ENCODE measurements around the gene TMEM266.
"Not testable (repeated sequence)": the region's sequence is repeated elsewhere in the genome, so short reads cannot be mapped to it uniquely, and the experiment has no call there.

The TMEM266 gene, protein sequence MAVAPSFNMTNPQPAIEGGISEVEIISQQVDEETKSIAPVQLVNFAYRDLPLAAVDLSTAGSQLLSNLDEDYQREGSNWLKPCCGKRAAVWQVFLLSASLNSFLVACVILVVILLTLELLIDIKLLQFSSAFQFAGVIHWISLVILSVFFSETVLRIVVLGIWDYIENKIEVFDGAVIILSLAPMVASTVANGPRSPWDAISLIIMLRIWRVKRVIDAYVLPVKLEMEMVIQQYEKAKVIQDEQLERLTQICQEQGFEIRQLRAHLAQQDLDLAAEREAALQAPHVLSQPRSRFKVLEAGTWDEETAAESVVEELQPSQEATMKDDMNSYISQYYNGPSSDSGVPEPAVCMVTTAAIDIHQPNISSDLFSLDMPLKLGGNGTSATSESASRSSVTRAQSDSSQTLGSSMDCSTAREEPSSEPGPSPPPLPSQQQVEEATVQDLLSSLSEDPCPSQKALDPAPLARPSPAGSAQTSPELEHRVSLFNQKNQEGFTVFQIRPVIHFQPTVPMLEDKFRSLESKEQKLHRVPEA

DNA sequence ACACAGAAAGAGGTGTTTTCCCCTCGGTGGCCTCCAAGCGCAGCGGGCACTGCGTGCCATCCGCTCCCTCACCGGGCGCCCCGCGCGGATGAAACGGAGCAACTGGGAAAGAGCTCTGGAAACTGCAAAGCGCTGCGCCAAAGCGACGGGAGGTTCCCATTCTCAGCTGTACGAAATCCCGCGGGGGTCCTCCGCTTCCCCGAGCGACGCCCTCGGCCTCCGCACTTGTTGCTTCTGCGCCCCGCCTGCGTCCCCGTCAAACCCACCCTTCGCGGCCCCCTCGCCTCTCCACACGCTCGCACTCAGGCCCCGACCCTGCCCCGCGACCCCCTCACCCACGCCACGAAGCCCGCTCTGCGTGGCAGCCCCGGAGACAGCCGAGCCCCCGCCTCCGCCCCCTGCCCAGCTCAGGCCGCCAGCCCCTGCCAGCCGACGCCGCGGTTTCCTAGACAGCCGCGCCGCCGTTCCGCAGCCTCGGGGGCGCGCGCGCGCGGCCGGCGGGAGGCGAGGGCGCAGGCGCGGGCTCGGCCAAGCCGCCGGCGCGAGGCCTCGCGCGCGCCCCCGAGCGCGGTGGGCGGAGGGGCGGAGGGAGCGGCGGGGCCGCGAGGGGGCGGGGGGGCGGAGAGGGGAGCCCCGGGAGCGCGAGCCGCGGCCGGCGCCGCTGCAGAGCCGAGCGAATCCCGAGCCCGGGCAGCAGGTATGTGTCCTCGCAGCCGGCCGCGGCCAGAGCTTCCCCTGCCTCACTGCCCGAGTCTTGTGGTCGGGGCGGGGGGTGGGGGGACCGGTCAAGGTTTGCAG is at the start of gene TMEM266:
Gene TMEM266, plus strand, starts transcription at position 666 of the 798 bp plus-strand sequence. CDS start 74,279 bp downstream, outside the sequence.
- peak; percentile 72 for DNase-seq

DNA sequence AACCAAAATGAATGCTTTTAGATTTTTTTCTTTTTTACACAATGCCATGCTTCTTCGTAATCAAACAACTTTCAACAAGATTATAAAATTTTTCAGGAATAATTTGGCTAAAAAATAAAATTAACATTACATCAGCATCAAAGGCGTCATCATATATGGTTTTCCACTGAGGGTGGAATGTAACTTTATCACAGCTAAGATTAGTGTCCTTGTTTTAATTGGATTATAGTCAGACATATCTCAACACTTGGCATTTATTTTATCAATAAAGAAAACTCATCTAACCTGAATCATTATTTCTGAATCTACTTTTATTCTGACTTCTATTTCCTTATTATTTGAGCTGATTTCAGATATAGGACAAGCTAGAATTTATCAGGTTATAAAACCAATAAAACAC is 49.2 kb upstream of the TMEM266 start:
- DNase-seq, result no peak

DNA sequence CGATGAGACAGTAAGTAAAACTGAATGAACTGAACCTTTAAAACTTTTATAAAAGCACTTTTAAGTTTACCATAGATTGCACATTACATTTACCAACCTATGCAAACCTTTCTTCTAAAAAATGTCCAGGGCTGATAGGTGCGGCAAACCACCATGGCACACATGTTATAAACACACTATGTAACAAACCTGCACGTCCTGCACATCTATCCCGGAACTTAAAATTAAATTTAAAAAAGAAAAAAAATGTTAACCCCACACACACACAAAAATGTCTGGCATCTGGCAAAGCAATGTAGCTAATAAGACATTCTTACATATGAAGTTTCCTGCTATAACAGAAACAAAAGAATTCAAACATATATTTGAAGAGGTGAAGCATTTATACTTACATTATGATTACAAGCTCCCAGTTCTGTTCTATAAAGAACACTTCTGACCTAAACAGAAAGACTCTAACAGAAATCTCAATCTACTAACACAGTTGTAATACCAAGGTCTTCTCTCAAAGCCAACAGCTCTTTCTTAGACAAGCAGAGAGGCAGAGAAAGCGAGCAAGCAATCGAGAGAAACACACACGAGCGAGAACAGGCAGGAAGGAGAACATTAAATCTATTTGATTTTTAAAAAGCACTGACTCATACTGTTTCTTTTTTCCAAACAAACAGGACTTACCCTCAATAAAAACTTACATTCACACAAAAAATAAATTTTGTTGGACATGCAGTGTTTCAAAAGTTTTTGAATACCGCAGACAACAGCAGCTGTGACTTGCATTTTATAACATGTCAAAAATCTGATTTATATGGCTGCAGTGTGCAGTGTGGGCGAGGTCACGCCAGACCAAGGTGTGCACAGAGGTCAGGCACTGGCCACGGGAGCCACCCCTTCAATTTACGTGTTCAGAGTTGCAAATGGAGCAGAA is 47.9 kb upstream of the TMEM266 start, which contains the start of gene NRG4:
Gene NRG4, minus strand, starts transcription at position 798 of the 925 bp plus-strand sequence. CDS start 1,194 bp downstream, outside the sequence.
- no peak for DNase-seq

DNA sequence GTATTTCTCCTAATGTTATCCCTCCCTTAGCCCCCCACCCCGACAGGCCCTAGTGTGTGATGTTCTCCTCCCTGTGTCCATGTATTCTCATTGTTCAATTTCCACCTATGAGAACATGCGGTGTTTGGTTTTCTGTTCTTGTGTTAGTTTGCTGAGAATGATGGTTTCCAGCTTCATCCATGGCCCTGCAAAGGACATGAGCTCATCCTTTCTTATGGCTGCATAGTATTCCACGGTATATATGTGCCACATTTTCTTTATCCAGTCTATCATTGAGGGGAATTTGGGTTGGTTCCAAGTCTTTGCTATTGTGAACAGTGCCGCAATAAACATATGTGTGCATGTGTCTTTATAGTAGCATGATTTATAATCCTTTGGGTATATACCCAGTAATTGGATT is 46.3 kb upstream of the TMEM266 start:
- DNase-seq, result not testable (repeated sequence)

DNA sequence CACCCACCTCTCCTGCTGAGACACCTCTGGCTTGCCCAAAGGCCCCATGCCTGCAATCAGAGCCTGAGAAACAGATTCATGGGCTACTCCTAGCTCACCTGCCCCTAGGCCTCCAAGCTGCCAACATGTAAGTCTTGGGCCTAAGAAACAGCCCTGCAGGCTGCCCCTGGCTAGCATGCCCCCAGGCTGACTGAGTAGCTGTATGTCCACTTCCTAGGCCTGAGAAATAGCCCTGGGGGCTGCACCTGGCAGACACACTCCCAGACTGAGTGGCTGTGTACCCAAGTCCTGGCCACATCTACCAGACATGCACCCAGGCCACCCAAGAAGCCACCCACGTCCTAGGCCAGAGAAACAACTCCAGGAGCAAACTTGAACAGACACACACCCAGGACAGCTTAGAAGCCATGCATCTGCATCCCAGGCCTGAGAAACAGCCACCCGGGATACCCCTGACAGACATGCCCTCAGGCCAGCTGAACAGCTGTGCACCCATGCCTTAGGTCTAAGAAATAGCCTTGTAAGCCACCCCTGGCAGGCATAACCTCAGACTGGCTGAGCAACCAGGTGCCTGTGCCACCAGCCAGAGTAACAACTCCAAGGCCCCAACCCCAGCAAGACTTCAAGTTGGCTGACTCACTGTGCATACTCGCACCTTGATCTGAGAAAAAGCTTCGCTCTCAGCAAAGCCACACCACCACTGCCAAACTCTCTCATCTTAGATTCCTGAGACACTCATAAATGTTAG is 35.6 kb upstream of the TMEM266 start:
- DNase-seq, result no peak

DNA sequence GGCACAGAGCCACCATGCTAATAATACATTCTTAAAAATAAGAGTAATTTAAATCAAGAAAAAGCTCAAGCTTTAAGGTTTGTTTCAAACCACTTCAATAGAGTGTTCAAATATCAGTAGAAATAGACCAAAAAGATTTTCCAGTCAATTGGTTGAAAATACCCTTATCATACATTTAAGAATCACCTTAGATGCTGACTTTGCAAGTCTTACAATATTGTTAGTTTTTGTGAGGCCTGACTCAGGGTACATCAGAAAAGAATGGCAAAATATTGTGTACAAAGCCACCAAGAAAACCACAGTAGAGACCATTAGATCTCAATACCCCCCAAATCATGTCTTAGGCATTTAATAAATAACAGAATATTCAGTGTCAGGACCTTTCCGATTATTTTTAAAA is 27.7 kb upstream of the TMEM266 start:
- DNase-seq, result no peak

DNA sequence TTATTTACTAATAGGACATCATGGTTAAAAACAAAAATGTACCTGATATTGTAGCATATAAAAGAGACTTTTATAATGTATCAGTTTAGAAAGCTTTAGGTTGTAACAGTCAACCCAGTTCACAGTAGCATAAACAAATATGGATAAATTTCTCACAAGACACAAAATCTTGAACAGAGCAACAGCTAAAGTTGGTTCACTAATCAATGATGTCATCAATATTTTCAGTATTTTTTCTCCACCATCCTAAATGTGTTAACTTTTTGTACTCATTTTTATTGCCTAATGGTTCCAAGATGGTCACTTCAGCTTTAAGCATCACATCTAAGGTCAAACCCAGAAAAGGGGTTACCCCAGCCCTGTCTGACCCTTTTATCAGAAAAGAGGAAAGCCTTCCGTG is 26.3 kb upstream of the TMEM266 start:
- no peak for DNase-seq

DNA sequence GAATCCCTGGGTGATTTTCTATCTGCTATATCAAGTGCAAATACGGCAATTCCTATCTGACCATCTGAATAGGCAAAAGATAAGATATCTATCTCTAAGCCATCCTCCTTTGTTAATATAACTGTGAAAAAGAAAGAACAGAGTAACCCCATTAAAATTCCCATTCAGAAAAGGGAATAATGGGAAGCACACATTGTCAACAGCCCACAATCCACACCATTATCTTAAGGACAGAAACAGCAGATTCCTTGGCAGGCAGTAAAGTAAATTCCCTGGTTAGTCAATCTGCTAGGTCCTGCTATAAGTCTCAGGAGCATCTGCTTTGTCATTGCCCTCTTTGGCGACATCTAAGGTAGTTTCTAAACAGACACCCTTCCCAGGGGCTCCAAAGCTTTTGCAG is 25.7 kb upstream of the TMEM266 start:
- no peak for DNase-seq

DNA sequence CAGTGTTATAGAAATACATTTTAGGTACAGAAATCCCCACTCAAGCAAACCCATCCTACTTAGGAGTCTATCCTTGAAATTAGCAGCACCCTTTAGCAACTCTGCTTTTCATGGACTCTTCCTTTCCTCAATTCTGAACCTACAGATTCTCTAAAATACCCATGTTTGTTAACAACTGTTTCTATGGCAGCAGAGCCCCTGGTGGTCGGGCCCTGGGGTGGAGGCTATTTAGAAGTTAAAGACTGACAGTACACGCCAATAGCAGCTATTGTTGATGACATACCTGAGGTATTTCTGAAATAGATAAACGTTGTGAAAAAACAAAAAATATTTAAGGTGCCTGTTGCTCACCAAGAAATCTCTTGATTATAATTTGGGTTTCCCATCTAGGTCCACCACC is 24.2 kb upstream of the TMEM266 start:
- no peak for DNase-seq

DNA sequence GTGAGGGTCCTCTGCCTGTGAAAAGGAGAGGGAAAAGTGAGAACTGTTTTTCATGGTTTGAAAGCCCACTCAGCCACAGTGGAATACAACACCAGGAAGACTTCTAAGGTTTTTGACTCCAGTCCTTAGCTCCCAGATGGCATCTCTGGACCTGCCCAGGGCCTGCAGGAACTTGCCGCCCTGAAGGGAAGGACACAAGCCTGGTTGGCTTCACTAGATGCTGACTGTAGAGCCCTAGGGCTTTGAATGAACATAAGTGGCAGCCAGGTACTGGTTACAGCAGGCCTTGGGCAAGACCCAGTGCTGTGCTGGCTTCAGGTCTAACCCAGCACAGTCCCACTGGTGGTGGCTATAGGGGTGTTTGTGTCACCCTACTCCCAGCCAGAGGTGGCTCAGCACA is 21.3 kb upstream of the TMEM266 start:
- no peak for DNase-seq

DNA sequence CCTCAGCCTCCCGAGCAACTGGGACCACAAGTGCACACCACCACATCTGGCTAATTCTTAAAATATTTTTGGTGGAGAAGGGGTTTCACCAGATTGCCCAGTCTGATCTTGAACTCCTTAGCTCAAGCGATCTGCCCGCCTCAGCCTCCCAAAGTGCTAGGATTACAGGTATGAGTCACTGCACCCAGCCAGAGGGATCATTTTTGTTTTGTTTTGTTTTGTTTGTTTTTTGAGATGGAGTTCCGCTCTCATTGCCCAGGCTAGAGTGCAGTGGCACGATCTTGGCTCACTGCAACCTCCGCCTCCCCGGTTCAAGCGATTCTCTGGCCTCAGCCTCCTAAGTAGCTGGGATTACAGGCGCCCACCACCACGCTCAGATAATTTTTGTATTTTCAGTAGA is 5.6 kb upstream of the TMEM266 start:
- DNase-seq, result not testable (repeated sequence)

DNA sequence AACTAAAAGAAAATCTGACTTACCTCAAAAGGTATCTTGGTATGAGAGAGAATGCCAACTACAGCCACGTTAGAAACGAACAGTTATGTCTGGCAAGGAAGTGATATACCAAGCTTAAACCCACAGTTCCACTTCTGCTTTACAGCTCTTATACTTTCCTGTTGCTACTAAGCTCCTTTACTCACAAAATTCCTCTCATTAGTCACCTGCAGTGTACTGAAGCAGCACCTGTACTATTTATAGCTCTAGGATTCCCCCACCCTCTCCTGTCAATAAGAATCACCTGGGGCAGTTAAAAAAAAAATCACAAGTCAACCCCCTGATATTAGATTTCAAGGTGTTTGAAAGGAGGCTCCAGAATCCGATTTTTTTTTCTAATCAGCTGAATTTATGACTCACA is 2.9 kb upstream of the TMEM266 start:
- no peak for DNase-seq

DNA sequence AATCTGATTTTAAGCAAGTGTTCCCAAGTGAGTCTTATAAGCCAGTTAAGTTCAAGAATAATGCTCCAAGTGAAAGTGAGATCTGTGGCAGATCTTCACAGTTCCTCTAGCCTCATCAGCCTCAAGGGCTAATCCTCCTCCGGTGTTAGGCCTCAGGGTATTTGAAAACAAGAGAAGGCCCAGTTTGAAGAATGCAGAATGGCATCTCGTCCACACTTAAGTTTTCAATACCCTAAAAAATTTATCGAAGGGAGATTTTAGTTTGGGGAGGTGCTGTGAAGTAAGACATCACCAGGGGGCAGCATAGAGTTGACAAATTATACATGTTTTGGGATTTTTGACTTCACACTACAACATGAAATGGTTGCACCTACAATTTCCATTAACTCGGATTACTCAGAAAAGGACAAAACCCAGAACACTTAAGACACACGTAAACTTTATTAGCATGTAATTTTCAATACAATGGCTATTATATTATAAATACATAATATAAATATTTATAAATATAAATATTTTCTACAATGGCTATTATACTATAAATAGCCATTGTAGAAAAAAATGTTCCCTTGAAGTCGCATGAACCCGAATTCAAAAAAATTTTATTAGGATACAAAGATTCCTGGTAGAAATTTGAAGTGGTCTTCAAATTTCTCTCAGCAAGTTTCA is 2.3 kb upstream of the TMEM266 start:
- no peak for DNase-seq

DNA sequence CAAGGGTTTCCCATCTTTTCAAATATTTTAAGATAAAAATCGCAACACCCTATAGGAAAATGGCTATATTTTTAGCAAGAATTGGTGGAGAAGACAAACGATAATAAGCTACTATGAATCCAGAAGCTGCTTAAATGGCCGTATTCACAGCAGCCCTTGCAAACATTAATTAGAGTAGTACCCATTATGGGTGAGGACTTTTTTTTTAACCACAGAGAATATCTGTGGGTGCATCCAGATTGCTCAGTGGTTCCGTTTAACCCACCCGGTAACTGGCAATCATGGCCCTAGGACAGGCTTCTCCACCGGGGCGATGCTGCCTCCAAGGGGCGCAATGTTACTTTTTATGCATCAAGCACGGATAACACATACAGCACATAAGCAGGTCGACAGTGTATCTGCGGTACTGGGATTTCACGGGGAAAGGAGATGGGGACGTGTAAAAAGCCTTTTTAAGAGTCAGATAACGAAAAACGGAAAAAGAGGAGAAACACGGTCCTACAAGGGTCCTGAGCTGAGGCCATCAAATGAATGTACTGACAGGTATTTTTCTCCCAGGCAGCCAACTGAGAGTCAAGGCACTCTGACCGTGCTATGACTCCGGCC is 968 bp upstream of the TMEM266 start:
- no peak for DNase-seq

DNA sequence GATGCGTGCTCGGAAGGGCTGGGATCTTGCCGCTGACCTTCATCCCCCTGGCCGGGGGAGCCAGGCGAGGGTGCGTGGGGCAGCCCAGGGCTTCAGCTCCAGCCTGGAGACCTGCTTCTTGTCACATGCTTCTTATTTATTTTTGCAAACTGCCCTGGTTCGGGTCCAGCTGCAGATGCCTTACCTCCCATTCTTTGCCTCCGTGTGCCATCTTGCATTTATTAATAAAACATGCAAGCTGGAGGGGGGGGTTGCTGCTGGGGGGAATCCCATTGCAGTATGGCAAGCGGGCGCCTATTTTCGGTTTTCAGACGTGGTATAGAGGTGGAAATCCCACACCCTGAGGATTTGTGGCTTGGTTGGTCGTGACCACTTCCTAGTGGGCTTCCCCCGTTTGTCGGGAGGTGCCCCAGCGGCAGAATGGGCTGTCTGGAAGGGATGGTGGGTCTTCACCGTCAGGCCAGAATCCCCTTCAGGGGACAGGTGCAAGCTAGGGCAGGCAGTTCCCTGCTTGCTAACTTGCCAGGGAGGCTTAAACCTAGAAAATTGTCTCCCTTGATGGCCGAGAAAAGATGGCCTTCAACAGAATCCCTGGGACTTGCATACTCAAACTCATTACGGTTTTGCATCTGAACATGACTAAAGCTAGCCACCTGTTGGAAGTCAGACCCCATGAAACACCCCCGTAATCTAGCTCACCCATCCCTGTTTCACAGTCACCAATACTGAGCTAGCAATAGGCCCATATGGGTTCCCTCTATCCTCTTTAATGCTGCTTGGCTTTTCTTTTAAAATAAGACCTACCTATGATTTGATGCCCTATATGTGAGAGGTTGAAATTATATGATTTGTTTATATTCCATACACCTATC is 569 bp downstream of the TMEM266 start:
- DNase-seq, result no peak

DNA sequence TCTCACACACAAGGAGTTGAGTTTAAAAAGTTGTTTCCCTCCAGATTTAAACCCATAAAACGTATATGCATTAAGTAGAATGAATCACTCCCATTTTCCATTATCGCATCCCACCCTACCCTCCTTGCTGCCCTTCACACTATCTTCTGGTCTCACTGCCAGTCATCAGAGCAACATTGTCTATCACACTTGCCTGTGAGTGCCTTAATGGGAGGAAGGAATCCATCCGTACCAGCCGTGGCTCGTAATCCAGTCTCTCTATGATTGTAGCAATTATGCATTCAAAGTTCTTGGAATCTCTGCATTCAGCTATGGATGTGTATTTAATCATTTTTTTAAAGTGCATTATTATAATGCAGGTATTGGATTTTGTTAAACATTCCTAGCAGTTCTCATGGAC is 1.9 kb downstream of the TMEM266 start:
- no peak for DNase-seq

DNA sequence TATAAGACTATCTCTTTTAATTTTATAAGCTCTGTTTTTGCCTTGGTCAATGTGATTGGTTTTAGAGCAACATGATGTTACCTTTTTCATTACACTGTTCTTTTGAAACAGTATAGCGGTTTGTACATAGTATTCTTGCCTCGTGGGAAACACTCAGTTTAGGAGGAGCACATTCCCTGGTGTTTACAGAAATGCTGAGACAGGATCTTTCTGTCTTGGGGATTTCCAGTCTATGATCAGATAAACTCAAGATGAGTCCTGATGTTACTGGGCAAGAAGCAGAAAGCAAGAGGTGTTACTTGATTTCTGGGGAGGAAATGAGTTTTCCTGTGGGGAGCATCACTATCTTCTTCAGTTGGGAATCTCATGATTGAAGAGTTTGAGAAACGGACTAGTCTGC is 2.5 kb downstream of the TMEM266 start:
- DNase-seq, result no peak

DNA sequence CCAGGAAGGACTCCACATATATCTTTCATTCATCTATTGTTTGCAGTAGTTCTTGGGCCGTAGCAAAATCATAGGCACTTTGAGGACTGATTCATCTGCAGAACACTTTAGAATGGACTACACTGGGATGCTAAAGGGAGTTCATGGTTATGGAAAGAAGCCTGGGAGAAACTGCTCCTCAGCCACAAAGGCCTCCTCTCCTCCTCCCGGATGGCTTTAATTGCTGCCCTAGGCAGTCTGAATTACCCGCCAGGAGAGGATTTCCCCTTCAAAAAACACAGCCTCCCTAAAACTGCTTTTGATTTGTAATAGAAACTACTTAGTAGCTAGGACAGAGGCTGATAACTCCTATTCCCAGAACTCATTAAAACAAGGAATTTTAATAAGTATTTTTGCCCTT is 4.6 kb downstream of the TMEM266 start:
- no peak for DNase-seq

DNA sequence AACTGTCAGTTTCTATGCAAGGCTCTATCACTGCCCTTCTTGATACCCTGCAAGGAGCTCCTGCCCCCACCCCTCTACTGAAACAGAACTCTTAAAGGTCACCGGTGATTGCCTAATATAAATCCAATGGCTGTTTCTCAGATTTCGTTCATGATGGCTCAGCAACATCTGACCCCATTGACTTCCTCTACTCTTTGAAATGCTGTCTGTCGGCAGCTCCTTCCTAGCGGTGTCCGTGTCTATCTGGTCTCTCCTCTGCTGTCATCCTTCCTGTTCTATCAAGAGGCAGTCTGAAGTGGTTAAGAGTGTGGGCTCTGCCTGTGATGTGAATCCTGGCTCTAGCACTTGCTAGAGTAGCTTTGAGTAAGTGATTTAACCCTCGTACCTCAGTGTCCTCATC is 5.5 kb downstream of the TMEM266 start:
- DNase-seq, result no peak

DNA sequence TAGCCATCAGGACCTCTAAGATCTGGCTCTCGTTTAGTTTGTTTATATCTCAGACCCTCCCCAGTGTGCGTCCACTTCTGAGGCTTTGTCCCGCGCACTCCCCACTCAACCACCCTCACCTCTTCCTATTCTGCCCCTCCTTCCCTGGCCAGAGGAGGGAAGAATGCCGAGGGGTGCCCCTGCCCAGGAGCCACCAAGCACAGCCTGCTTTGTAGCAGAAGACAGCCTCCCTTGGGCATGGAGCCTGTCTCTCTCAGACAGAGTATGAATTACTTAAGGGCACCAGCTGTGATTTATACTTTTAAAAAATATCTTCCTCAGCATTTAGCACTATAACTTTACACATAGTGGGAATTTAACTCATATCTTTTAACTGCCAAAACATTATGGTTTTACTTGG is 6.0 kb downstream of the TMEM266 start:
- DNase-seq, result no peak
